Measurements from ENCODE around the gene RHOB.
A peak's percentile ranks its signal among the peaks of the same experiment; 100 is the strongest.
"Not testable (repeated sequence)": the region's sequence is repeated elsewhere in the genome, so short reads cannot be mapped to it uniquely, and the experiment has no call there.

RHOB gene

GRCh38 chr2:20422402-20423271, 24.2 kb upstream of the RHOB start:
- no peak for DNase-seq (ENCODE audit: low read depth)

DNA sequence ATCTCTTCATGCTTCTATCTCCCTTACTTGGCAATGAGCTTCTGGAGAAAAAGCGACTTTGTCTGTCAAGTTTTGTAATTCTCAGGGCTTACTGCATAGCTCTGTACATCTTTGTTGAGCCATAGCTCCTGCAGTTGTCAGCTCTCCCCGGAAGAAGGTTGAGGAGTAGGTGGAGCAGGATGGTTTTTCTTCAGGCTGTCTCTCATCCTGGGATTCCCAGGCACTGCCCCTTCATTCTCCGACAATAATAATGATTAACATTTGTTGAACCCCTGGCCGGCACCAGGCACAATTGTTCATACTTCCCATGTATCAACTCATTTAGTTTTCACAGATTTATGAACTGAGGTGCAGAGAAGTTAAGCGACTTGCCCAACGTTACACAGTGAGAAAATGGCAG, 23.5 kb upstream of the RHOB start:
- no peak for DNase-seq (ENCODE audit: low read depth)

DNA sequence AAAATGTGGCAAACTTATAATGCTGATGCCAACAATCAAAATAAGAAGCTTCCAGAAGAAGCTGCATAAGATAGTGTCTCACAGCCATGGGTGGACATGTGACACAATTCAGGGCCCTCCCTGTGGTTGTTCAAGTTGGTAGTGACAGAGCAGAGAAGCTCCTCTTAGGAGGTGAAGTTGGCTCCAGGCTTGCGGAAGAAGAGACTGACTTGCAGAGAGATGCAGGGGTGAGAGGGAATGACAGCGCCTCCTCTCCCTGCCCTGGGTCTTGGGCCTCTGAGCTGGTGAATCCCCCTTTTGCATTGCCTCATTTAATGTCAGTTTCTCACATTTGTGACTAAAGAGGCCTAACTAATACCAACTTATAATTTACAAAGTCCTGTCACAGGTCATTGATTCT, 23.0 kb upstream of the RHOB start:
- no peak for DNase-seq (ENCODE audit: low read depth)

GRCh38 chr2:20424300-20425290, 22.3 kb upstream of the RHOB start:
- DNase-seq (ENCODE audit: low read depth) = peak; percentile 68

- no peak for DNase-seq (ENCODE audit: low read depth)
Measured at GRCh38 chr2:20425371-20425881, 21.4 kb upstream of the RHOB start.

DNA sequence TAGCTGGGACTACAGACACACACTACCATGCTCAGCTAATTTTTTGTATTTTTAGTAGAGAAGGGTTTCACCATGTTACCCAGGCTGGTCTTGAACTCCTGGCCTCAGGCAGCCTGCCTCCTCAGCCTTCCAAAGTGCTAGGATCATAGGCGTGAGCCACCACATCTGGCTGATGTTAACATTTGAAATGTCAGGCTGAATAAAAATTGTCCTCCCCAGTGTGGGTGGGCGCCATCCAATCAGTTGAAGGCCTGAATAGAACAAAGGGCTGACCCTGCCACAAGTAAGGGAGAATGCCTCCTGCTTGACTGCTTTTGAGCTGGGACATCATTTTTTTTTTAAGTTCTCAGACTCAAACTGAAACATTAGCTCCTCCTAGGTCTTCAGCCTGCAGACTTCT, 21.0 kb upstream of the RHOB start:
- no peak for DNase-seq (ENCODE audit: low read depth)

DNA sequence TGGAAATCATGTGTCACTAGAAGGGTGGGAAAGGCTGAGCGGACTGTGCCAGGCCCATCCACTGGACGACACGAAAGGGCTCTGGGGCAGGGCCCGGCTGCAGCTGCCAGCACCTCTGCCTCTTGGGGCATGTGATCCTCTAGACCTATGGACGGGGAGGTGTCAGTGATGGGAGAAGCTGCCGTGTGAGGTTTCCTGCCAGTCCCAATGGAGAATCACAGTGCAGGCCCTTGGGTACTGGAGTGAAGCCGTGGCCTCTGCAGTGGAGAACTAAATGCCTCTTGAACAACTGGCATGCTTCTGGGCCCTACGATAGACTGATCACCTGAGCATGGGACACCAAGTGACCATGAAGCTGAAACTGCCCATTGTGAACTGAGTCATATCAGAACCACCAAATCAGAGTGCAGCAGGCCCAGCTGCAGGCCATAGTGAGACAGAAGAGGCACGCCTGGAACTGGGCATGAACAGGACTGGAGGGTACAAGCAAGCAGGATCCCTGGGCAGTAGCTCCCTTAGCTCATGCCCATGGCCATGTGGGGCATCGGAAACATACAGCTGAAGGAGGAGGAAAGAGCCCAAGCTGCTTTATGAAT, 18.8 kb upstream of the RHOB start:
- DNase-seq (ENCODE audit: low read depth) = no peak

GRCh38 chr2:20428717-20429490, 18.0 kb upstream of the RHOB start:
- no peak for DNase-seq (ENCODE audit: low read depth)

GRCh38 chr2:20429528-20429927, 17.3 kb upstream of the RHOB start:
- DNase-seq (ENCODE audit: low read depth) = no peak

- DNase-seq (ENCODE audit: low read depth) = no peak
Measured at GRCh38 chr2:20430035-20430434, 16.8 kb upstream of the RHOB start.

- no peak for DNase-seq (ENCODE audit: low read depth)
Measured at GRCh38 chr2:20430461-20431300, 16.2 kb upstream of the RHOB start.

- no peak for DNase-seq (ENCODE audit: low read depth)
Measured at GRCh38 chr2:20431301-20431698, 15.6 kb upstream of the RHOB start.

DNA sequence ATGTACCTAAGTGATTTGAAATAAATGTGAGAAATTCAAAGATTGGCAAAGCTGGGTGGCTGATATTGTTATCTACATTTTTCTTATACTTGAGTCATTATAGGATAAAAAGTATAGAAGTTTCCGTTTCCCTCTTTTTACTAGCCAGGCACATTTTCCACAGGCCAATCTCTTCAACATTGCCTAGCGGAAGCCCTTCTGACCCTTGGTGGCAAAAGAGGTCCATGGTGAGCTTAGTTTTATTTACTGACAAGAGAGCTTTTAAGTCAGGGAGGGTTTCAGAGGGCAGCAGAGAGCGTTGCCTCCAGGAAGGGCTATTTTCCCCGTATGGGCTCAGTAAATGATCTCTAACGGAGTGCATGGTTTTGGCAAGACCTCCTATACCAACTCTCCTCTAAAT, 15.1 kb upstream of the RHOB start:
- DNase-seq (ENCODE audit: low read depth) = no peak

DNA sequence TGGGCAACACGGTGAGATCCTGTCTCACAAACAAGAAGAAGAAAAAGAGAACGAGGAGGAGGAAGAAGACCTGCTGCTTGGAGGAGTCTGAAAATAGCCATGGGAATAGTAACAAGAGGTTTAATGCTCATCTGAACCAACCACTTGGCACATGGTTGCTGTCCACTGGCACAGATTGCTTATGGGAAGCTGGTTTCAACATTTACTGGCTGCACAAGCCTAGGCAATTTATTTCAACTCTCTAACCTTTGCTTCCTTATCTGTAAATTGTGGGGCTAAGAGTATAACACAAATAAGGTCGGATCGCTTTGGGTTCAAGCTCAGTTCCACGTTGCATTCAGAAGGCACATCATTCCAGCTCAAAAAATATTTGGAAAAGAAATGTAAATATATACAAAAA, 14.2 kb upstream of the RHOB start:
- no peak for DNase-seq (ENCODE audit: low read depth)

DNA sequence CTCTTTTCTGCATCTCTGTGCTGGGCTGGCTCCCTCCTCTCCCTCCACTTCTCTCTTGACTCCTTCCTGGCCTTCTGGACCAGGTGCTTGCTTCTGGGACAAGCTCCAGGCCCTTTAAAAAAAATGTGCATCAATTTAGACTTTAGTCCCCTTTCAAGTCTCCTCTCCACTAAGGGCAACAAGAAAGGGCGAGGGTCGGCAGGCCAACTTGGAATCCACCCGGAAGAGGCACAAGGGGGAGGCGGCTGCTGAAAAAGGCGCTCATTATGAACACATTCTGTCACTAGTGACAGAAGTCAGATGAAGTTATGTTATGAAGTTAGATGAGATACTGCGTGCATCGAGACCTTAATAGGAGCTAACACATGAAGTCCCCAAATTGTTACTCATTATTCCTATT, 13.6 kb upstream of the RHOB start:
- DNase-seq (ENCODE audit: low read depth) = no peak

- DNase-seq (ENCODE audit: low read depth) = no peak
Measured at GRCh38 chr2:20433946-20434553, 12.8 kb upstream of the RHOB start.

- no peak for DNase-seq (ENCODE audit: low read depth)
Measured at GRCh38 chr2:20434588-20435294, 12.1 kb upstream of the RHOB start.

DNA sequence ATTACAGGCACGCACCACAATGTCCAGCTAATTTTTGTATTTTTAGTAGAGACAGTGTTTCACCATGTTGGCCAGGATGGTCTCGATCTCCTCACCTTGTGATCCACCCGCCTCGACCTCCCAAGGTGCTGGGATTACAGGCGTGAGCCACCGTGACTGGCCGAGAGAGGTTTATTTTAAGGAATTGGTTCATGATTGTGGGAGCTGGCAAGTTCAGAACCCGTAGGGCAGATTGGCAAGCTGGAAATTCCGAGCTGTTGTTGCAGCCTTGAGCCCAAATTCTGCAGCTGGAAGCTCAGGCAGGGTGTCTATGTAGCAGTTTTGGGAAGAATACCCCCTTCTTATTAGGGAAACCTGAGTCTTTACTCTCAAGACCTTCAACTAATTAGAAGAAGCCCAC, 11.4 kb upstream of the RHOB start:
- DNase-seq (ENCODE audit: low read depth) = not testable (repeated sequence)

DNA sequence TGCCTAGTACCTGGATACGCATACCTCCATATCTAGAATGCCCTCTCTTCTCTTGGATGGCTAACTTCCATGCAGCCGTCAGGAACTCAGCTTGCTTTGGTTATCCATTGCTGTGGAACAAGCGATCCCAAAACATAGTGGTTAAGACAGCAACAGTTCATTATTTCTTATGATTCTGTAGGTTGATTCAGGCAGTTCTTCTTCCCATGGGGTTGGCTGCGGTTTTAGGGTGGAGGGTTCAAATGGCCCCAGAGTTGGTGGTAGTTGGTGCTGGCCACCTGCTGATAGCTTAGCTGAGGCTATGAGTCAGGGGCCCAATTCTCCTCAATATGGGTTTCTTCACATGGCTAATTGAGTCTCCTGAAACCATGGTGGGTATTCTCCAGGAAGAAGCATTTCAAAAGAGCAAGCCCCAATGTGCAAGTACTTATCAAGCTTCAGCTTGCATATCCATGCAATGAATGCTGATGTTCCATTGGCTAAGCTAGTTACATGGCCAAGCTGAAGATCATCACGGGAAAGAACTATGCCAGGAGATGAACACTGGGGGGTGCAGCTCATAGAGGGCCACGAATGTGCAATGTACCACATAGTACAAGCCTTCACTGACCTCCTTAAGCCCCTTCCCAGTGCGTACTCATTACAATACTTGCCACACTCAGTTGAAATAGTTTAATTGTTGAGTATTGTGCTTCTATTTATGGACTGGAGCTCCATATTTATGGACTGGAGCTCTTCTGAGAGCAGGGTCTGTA, 10.0 kb upstream of the RHOB start:
- DNase-seq (ENCODE audit: low read depth) = no peak
